Upper lobe of left lung (tissue), 4 donors: ENCODE measurements around the gene GRHPR.

Experiments
- CTCF ChIP-seq, 6 experiments: fragments of 450-650 bp in 4 of 6; fragments of 200-600 bp in 2 of 6; sonication (generic) in 2 of 6; IDR thresholded peaks; one replicate each; pipeline ENCODE4 v1.5.1; 2016 to 2019; ENCODE audit warnings: antibody characterized with exemption in 6 of 6
- POLR2A ChIP-seq, 4 donors: fragments of 450-650 bp; IDR thresholded peaks; one replicate each; pipeline ENCODE4 v1.5.1; 2016 to 2017; ENCODE audit warnings: antibody characterized with exemption in 4 of 4, mild to moderate bottlenecking in 2 of 4

- TF ChIP-seq POLR2A (IDR thresholded peaks at IDR 0.05) = no peak
- TF ChIP-seq CTCF (IDR thresholded peaks at IDR 0.05) = no peak
These were observed 16.6 kb upstream of the GRHPR start for GRCh38 chr9:37405764-37406380.
